HG02840 (cell line): ENCODE measurements around the gene HSPA1B.
"Not testable (repeated sequence)": the region's sequence is repeated elsewhere in the genome, so short reads cannot be mapped to it uniquely, and the experiment has no call there.

ENCODE experiments used
- ATAC-seq: cut with Tn5 transposase; IDR thresholded peaks from one replicate; pipeline ENCODE4 v1.9.1; 2021; ENCODE audit warnings: mild to moderate bottlenecking, moderate library complexity, moderate number of reproducible peaks; ENCODE audit not compliant: unreplicated experiment, low FRiP score

Gene HSPA1B

DNA sequence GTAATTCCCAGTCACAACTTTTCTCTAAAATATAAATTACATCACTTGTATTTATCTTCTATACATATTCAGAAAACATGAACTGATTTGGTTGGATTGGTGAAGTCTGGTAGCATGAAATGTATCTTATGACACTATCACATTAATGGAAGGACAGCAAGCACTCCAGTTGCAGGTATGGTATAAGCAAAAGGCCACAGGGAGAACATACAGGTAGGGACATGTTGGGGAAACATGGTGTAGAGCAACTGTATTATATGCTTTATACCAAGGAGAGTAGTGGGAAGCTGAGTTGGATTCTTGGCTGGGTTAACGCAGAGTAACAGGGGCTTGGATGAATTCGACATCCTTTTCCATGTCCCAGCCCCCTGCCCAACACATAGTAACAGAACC, 30.5 kb upstream of the HSPA1B start:
- no peak for ATAC-seq

- no peak for ATAC-seq
These were observed 29.9 kb upstream of the HSPA1B start for GRCh38 chr6:31797588-31797987.

DNA sequence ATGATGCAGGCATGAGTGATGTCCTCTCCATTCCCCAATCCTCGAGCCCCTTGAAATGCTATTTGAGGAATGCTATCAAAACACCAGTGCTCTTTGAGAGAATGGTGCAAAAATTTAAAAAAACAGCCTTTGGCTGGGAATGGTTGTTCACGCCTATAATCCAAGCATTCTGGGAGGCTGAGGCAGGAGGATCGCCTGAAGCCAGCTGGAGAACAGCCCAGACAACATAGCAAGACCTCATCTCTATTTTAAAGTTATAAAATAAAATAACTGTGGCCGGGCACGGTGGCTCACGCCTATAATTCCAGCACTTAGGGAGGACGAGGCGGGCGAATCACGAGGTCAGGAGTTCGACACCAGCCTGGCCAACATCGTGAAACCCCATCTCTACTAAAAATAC, 27.8 kb upstream of the HSPA1B start:
- no peak for ATAC-seq

GRCh38 chr6:31801031-31801927, 26.3 kb upstream of the HSPA1B start:
- not testable (repeated sequence) for ATAC-seq

DNA sequence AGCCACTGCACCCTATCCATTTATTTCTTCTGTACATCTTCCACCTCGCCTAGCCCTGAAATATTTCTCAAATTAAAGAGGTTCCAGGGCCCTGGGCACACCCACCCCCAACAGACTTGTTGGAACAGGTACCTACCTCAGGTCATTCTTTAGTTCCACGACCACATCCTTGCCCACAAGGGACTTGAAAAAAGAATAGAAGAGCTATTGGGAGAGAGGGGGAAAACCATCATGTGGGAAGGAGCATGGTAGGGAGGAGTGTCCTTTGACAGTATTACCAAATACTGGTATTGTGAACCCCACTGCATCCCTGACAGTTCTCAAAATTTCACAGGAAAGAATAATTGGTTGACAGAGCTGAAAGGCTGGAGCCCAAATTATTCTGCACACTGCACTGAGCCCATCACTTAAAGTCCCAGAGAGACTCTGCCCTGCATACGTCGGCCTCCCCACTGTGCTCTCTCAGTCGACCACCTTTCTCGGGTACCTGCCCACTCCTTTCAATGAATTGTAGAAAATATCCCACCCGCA, 21.5 kb upstream of the HSPA1B start:
- ATAC-seq: peak; percentile 19

GRCh38 chr6:31806470-31807272, 20.9 kb upstream of the HSPA1B start, which contains the start of gene LSM2:
Gene LSM2 (minus strand): TSS chr6:31806966. CDS start chr6:31806757, 209 bp downstream.
- ATAC-seq: peak; percentile 87

- not testable (repeated sequence) for ATAC-seq
These were observed 18.9 kb upstream of the HSPA1B start for GRCh38 chr6:31808599-31808998.

DNA sequence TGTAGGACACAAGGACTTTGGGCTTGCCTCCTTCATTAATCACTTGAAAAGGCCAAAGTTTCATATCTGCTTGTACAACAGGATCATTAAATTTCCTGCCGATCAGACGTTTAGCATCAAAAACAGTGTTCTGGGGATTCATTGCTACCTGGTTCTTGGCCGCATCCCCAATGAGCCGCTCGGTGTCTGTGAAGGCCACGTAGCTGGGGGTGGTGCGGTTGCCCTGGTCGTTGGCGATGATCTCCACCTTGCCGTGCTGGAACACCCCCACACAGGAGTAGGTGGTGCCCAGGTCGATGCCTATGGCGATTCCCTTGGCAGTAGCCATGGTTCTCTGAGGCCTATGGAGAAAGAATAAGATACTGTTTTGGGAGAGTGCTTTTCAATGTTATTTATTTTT, 15.9 kb upstream of the HSPA1B start:
- ATAC-seq: no peak

DNA sequence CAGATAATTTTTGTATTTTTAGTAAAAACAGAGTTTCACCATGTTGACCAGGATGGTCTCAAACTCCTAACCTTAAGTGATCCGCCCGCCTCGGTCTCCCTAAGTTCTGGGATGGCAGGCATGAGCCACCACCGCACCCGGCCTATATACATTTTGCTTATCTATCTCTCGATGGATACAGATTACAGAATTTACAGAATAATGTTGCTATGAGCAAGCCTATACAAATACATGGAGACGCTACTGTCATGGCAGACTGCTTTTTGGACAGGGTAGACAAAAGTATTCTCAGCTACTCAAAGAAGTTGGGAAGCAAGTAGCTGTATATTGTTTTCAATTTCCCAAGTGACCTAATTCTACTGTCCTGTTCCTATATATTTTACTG, 14.1 kb upstream of the HSPA1B start:
- no peak for ATAC-seq

- peak; percentile 23 for ATAC-seq
These were observed 12.9 kb upstream of the HSPA1B start for GRCh38 chr6:31814677-31815024.

- ATAC-seq: peak; percentile 45
These were observed 12.3 kb upstream of the HSPA1B start, which contains the start of the genes HSPA1A and HSPA1L for GRCh38 chr6:31815025-31815838. Gene HSPA1A (plus strand): TSS chr6:31815543. CDS start chr6:31815757, 214 bp downstream. Gene HSPA1L (minus strand): TSS chr6:31815283. CDS start chr6:31811972, 3,311 bp downstream.

GRCh38 chr6:31817133-31817928, 10.2 kb upstream of the HSPA1B start:
- ATAC-seq: not testable (repeated sequence)

DNA sequence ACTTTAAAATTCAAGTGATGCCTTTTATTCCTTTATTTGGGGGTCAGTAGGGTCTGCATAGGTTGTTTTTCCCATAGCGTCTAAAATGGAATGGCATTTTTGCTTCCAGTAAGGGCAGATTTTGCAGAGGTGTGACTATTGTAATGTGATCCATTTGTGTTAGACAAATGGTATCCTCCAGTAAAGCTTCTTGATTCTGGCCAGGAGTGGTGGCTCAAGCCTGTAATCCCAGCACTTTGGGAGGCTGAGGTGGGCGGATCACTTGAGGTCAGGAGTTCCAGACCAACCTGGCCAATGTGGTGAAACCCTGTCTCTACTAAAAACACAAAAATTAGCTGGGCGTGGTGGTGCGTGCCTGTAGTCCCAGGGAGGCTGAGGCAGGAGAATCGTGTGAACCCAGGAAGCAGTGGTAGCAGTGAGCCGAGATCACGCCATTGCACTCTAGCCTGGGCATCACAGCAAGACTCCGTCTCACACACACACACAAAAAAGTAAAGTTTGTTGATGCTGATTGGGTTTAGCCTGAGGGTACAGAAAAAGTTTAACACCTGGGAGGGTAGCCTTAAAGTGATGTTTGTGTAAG, 9.5 kb upstream of the HSPA1B start:
- ATAC-seq: not testable (repeated sequence)

- ATAC-seq: no peak
These were observed 7.7 kb upstream of the HSPA1B start for GRCh38 chr6:31819871-31820299.

- not testable (repeated sequence) for ATAC-seq
These were observed 7.1 kb upstream of the HSPA1B start for GRCh38 chr6:31820399-31820798.

- ATAC-seq: peak; percentile 45
These were observed 6.1 kb upstream of the HSPA1B start for GRCh38 chr6:31821301-31822035.

DNA sequence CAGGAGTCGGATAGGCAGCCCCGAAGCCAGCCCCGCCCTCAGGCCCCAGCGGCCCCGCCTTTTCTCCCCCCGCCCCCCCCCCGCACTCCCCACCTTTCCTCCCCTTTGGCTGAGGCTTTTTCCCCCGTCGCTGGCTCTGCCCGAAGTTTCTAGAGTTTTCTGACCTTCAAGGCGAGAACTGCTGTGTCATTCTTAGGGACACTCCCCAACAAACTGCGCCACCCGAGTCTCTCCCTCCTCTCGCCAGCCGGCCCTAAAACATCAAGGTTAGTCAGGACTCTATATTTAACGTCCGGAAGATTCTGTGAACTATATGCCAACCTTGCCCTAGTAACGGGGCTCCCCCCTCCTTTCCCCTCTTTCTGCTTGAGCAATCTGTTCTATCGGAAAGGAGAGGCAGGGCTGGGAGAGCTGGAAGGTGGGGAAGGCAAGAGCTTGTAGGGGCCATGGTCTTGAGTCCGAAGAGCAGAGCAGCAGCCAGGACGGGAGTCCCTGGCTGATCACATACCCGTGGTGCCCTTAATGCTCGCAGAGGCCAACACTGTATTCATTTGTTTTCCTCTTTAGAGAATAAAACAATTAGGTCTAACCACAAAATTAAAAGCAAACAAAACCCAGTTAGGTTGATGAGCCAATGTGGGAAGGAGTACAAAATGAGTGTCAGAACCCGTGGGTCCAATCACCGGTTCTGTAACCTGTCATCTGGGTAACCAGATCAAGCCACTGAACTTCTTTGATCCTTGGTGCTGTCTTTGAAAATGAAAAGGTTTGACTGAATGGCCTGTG, 5.3 kb upstream of the HSPA1B start:
- ATAC-seq: peak; percentile 33
